ENCODE results near the gene BSPRY.

The BSPRY gene

GRCh38 chr9:113350937-113351336, 1.6 kb downstream of the BSPRY start:
- no peak for TF ChIP-seq GATA3 (IDR thresholded peaks at IDR 0.05; ENCODE audit: low read depth, low read length)
- no peak for TF ChIP-seq GATA2 (IDR thresholded peaks at IDR 0.05; ENCODE audit: low read depth, low read length)

DNA sequence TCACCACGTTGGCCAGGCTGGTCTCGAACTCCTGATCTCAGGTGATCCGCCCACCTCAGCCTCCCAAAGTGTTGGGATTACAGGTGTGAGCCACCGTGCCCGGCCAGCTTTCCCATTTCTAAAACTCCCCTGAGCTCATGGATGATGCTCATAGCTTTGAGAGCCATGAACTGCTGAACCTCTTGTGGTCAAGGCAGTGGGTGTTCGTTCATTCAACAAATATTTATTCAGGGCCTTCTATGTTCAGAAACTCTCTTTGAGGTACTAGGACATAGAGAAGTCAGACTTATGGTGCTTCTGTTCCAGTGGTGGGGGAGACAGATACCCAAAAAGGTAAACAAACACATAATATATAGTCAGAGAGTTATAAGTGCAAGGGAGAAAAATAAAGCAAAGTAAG, 2.7 kb downstream of the BSPRY start:
- no peak for TF ChIP-seq GATA2 (IDR thresholded peaks at IDR 0.05; ENCODE audit: low read depth, low read length)
- no peak for TF ChIP-seq GATA3 (IDR thresholded peaks at IDR 0.05; ENCODE audit: low read depth, low read length)

- TF ChIP-seq GATA2 (IDR thresholded peaks at IDR 0.05; ENCODE audit: low read depth, low read length) (no peak), GATA3 (IDR thresholded peaks at IDR 0.05; ENCODE audit: low read depth, low read length) (no peak)
Measured at GRCh38 chr9:113352411-113352810, 3.1 kb downstream of the BSPRY start.

DNA sequence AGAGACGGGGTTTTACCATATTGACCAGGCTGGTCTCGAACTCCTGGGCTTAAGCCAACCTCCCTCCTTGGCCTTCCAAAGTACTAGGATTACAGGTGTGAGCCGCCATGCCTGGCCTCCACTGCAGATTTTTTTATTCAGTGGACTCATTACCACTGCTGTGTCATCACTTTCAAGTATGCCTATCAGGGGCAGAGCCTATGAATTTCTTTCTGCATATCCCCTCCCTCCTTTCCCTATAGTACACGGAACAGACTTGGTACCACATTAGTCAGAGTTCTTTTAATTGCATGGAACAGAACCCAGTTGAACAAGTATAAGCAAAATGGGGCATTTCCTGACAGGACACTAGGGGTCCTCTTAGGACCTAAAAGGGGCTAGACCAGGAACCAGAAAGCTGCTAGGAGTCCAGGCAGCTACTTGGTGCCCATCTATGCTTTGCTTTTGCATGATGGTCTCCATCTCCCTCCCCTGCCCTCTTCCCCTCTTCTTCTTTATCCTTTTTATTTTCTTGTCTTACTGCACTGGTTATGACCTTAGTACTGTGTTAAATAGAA, 5.8 kb downstream of the BSPRY start:
- TF ChIP-seq GATA3 (IDR thresholded peaks at IDR 0.05; ENCODE audit: low read depth, low read length), result no peak
- no peak for TF ChIP-seq GATA2 (IDR thresholded peaks at IDR 0.05; ENCODE audit: low read depth, low read length)

GRCh38 chr9:113356686-113357292, 7.4 kb downstream of the BSPRY start:
- no peak for TF ChIP-seq GATA2 (IDR thresholded peaks at IDR 0.05; ENCODE audit: low read depth, low read length)
- no peak for TF ChIP-seq GATA3 (IDR thresholded peaks at IDR 0.05; ENCODE audit: low read depth, low read length)

DNA sequence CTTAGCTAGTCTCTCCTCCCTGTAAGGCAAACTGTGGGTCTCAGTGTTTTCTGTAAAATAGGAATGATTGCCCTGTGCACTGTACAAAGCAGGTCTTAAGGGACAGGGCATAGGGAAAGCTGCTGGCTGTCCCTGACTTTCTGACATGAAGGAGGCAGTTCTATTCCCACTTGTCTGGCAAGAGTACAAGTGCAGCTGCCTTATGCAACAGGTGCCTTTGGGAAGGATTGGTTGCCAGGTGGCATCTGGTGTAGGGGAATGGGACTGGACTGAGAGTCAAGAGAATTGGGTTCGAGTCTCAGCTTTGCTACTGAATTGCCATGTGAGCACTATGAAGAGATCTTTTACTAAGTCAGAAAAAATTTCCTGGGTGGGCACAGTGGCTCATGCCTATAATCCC, 10.0 kb downstream of the BSPRY start:
- no peak for TF ChIP-seq GATA3 (IDR thresholded peaks at IDR 0.05; ENCODE audit: low read depth, low read length)
- TF ChIP-seq GATA2 (IDR thresholded peaks at IDR 0.05; ENCODE audit: low read depth, low read length), result no peak

GRCh38 chr9:113360242-113360842, 11.0 kb downstream of the BSPRY start:
- TF ChIP-seq GATA2 (IDR thresholded peaks at IDR 0.05; ENCODE audit: low read depth, low read length) (no peak), GATA3 (IDR thresholded peaks at IDR 0.05; ENCODE audit: low read depth, low read length) (no peak)

- no peak for TF ChIP-seq GATA3 (IDR thresholded peaks at IDR 0.05; ENCODE audit: low read depth, low read length)
- no peak for TF ChIP-seq GATA2 (IDR thresholded peaks at IDR 0.05; ENCODE audit: low read depth, low read length)
Measured at GRCh38 chr9:113361304-113362018, 12.1 kb downstream of the BSPRY start.

GRCh38 chr9:113363336-113363735, 14.0 kb downstream of the BSPRY start:
- TF ChIP-seq GATA3 (IDR thresholded peaks at IDR 0.05; ENCODE audit: low read depth, low read length) (no peak), GATA2 (IDR thresholded peaks at IDR 0.05; ENCODE audit: low read depth, low read length) (no peak)

- no peak for TF ChIP-seq GATA2 (IDR thresholded peaks at IDR 0.05; ENCODE audit: low read depth, low read length)
Measured at GRCh38 chr9:113364951-113365350, 15.6 kb downstream of the BSPRY start.

GRCh38 chr9:113368348-113368981, 19.1 kb downstream of the BSPRY start:
- no peak for TF ChIP-seq GATA2 (IDR thresholded peaks at IDR 0.05; ENCODE audit: low read depth, low read length)
- no peak for TF ChIP-seq GATA3 (IDR thresholded peaks at IDR 0.05; ENCODE audit: low read depth, low read length)

DNA sequence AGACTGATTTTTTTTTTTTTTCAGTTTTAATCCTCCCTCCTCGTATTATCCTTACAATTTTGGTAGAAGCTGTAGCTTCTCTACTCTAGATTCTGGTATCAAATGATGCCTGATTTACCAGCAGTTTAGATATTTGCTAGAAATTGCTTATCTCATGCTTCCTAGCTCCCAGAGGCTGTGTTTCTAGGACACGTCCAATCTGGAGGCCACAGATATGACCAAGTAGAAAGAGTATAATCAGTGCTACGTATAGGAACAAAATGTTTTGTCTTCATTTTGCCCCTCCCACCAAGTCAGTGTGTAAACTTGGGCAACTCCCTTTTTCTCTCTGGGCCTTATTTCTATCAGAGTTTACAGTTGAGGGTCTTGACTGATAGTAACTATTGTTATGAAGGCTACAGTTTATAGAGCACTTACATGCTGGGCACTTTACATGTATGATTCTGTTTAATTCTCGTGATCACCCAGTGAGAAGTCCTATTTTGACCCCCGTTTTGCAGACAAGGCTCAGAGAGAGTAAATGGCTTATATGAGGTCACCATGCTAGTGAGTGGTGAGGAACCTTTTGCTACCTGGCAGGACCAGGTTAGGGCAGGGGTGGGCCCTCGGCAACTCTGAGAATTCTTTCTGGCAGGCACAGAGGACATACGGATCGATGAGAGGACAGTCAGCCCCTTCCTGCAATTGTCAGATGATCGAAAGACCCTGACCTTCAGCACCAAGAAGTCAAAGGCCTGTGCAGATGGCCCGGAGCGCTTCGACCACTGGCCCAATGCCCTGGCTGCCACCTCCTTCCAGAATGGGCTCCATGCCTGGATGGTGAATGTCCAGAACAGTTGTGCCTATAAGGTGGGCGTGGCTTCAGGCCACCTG, 19.9 kb downstream of the BSPRY start:
- no peak for TF ChIP-seq GATA2 (IDR thresholded peaks at IDR 0.05; ENCODE audit: low read depth, low read length)
- no peak for TF ChIP-seq GATA3 (IDR thresholded peaks at IDR 0.05; ENCODE audit: low read depth, low read length)

- TF ChIP-seq GATA3 (IDR thresholded peaks at IDR 0.05; ENCODE audit: low read depth, low read length), result no peak
Measured at GRCh38 chr9:113369855-113370140, 20.5 kb downstream of the BSPRY start.

DNA sequence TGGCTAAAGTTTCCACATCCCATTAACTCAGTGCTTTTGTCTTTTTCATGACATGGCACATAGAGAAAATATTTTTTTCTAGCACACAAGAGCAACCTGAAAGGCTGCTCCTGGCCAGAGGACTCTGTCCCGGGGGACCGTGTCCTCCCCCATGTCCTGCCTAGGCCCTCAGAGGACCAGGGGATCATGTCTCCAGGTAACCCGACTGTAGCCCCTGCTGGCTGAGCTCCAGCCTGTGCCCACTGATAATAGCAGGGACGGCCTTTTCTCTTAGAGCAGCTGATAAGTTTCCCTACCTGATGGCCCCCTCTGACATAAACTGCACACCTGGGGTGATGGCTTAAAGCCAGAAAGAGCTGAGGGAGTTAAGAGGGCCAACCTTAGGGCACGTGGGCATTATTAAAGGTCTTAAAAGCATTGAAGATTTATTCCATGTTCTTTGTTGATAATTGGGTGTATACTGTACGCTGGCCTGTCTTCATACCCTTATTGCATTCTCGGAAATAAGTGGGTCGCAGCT, 21.5 kb downstream of the BSPRY start:
- no peak for TF ChIP-seq GATA3 (IDR thresholded peaks at IDR 0.05; ENCODE audit: low read depth, low read length)
- TF ChIP-seq GATA2 (IDR thresholded peaks at IDR 0.05; ENCODE audit: low read depth, low read length), result no peak
